IPS-18c (cell line): ENCODE data around the gene TMOD2.
"Not testable (repeated sequence)": the region's sequence is repeated elsewhere in the genome, so short reads cannot be mapped to it uniquely, and the experiment has no call there.

Source experiments
- H3K4me3 ChIP-seq: 2 replicates; pipeline ENCODE4 v1.7.0; 2013; ENCODE audit warnings: low read depth, mild to moderate bottlenecking, low read length, moderate library complexity; ENCODE audit not compliant: insufficient read depth
- H3K9me3 ChIP-seq: one replicate; pipeline ENCODE4 v1.6.1; 2013; ENCODE audit warnings: mild to moderate bottlenecking, low read length, moderate library complexity; ENCODE audit not compliant: control insufficient read depth, insufficient read depth

The TMOD2 gene

DNA sequence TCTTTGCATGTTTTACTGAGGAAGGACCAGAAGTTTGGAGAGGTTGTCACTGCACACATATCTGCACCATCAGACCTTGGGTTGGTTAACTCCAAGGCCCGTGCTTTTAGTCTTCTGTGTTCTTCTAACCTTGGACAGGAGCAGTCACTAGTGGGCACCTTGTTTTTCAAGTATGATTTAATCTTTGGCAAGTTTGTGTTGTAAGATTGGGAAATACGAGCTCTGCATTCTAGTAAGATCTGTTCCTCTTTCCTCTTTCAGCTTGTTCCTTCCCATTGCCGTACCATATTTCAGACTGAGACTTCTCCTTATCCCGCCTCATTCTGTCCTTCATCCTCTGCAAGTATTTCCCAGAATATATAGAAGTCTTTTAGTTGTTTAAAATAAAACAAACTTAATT is 5.1 kb downstream of the TMOD2 start:
- no peak overlapping the region for H3K4me3 ChIP-seq
- peaks cover 4% of the 10 kb centered on the region for H3K9me3 ChIP-seq

DNA sequence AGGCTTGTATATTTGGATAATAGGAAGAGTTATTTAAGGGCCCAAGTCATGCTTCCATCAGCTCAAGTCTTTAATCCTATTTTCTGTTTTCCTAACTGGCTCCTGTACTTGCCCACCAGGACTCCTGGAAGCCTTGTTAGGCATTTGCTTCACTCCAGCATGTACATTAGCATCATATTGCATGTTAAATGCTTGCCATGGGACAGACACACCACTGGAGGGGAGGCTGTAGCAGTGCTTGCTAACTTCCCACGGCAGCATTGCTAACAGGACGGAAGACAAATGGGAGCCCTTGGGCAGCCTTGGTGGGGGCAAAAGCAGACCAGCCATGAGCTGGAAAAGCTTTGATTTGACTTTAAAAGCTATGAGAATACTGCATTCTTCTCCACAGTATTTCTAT is 6.1 kb downstream of the TMOD2 start:
- H3K9me3 ChIP-seq = peaks cover 4% of the 10 kb centered on the region
- H3K4me3 ChIP-seq = no peak overlapping the region

DNA sequence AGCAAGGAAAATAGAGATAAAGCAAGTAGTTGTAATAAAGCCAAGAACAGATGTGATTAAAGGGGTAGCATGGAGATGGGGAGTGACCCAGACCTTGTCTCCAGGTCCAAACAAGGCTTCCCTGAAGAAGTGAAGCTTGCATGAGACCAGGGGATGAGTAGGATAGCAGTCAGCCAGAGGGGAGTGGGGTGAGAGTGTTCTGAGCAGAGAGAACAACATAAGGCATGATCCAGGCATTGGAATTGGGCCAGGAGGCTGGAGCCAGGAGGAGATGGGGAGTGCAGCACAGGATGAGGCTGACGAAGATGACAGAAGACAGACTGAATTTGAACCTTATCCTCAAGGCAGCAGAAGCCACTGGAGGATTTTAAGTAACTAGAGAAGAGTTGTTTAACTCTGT is 7.2 kb downstream of the TMOD2 start:
- no peak overlapping the region for H3K4me3 ChIP-seq
- peaks cover 4% of the 10 kb centered on the region for H3K9me3 ChIP-seq

DNA sequence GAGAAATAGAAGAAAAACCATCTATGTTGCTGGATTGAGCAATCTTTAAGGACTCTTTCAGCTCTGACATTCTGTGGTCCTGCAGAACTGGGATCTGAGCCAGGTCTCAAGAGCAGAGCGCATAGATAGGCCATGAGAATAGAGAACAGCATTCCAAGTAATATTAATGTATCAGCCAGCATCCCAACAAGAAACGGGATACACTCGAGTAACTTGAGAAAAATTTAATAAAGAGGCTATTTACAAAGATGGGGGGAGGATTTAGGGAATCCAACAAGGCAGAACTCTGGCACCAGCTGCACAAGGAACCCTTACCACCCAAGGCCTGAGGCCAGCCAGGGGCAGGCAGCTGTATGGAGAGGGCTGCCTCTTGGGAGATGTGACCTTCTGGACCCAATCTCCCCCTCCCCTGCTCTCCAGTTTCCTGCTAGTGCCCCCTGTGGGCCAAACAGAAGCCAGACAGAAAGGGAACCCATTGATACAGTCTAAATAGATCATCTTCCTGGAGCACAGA is 8.2 kb downstream of the TMOD2 start:
- Histone ChIP-seq H3K4me3 (no peak overlapping the region), H3K9me3 (peaks cover 4% of the 10 kb centered on the region)

DNA sequence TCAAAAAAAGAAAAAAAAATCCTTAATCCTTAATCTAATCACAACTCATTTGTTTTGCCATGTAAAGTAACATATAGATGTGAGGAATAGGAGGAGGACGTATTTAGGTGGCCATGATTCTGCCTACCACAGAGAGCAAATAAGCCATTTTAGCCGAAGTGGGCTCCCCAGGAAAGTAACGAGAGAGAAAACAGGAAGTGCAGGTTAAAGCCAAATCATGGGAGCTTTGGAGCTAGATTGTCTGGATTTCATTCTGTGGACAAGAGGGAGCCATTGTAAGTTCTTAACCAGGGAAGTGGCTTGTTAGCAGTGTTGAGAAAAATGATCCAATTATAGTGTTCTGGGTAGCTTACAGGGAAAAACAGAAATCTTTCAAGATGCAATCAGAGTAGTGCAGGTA is 9.4 kb downstream of the TMOD2 start:
- Histone ChIP-seq H3K4me3 (no peak overlapping the region), H3K9me3 (peaks cover 4% of the 10 kb centered on the region)

DNA sequence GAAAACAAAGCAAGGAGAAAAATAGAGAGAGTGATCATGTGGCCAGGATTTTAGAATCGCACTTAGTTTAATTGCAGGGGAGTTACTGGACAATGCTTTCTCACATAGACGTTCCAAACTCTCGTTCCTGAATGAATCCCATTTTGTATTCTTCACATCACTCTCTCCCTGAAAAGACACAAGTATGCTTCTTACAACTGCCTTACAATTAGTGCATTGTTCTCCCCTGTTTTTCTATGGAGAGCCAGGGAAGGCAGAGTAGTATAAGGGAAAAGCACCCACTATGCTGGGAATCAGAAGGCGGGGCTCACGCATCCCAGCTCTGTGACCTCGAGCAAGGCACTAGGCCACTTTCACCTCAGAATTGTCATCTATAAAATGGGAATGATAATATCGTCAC is 14.4 kb downstream of the TMOD2 start:
- Histone ChIP-seq H3K4me3 (no peak overlapping the region), H3K9me3 (no peaks in the 10 kb centered on the region)

DNA sequence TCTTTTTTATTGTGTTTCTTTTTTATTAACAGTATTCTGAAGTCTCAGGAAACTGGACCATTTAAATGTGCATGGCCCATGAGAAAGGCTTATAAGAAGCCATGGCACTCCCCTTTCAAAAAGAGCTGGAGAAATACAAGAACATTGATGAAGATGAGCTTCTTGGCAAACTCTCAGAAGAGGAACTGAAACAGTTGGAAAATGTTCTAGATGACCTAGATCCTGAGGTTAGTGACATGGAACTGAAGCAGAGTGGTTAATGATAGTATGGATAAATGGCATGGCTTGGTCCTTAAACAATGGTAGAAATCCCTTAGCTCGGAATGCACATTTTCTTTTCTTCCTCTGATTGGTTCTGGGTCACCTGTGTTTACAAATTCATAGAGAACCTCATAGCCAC is 14.9 kb downstream of the TMOD2 start:
- Histone ChIP-seq H3K9me3 (no peaks in the 10 kb centered on the region), H3K4me3 (no peak overlapping the region)

DNA sequence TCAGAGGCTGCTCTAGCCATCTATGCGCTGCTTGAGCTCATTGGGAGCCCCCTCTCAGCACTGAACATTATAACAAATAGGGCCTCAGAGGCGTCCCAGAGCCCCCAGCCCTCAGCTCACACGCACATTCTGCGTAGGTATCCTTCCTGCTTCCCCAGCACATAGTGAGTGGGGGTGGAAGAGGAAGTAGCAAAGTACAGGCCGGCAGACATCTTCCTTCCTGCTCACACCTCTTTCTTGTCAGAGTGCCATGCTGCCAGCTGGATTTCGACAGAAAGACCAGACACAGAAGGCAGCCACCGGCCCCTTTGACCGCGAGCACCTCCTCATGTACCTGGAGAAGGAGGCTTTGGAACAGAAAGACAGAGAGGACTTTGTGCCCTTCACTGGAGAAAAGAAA is 16.6 kb downstream of the TMOD2 start:
- H3K4me3 ChIP-seq = no peak overlapping the region

DNA sequence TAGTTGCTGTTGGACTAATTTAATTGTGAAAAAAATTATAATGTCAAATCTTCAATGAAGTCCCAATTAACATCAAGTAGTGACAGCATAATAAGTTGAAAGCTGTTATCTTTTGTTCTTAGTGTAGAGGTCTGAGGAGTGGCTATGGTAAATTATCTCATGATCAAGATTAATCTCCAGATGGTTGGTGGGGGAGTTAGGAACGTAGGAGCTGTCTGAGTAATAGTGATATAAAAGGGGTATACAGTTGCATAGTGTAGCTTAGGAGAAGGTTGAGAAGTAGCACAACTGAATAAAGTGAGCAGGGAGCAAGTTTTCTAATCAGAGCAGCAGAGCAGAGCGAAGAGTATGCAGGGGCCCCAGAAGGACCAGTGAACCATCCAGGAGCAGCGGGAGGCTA is 19.5 kb downstream of the TMOD2 start:
- H3K9me3 ChIP-seq = no peaks in the 10 kb centered on the region
- no peak overlapping the region for H3K4me3 ChIP-seq

More for the DNA sequence above, 16.6 kb downstream of the TMOD2 start:
- H3K9me3 ChIP-seq = no peaks in the 10 kb centered on the region

DNA sequence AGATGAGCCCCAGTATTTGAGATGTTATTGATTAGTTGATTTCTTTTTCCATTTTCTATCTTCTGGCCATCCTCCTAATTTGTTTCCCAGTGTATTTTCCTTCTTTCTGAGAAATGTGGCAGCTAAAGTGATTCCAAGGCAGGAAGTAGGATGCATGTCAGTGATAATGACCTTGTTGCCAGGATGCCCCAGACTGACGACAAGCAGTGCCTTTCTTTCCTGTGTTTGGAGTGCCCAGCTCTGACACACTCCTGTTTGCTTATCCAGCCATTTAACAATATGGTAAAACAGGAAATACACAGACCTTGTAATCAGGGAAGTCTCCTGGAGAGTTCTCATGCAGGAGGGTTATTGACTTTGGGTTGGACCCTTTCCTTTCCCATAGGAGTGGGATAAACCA is 20.4 kb downstream of the TMOD2 start:
- no peak overlapping the region for H3K4me3 ChIP-seq
- H3K9me3 ChIP-seq = no peaks in the 10 kb centered on the region

DNA sequence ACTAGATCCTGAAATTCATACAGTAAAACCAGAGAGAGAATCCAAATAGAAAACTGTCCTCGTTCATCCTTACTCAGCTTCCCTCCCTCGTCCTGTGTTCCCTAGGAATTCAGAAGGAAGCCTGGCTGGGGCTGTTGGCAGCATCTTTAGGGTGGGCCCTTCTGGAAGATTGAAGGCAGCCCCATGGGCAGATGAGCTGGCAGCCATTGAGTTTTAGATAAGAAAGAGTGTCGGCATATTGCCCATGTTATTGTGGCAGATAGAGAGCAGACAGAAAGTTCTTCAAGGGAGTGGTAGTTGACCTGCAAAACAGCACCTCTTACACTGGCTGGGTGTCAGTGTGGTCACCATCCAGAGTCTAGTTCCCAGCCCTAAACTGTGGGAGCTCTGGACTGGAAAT is 23.5 kb downstream of the TMOD2 start:
- Histone ChIP-seq H3K4me3 (no peak overlapping the region), H3K9me3 (no peaks in the 10 kb centered on the region)

DNA sequence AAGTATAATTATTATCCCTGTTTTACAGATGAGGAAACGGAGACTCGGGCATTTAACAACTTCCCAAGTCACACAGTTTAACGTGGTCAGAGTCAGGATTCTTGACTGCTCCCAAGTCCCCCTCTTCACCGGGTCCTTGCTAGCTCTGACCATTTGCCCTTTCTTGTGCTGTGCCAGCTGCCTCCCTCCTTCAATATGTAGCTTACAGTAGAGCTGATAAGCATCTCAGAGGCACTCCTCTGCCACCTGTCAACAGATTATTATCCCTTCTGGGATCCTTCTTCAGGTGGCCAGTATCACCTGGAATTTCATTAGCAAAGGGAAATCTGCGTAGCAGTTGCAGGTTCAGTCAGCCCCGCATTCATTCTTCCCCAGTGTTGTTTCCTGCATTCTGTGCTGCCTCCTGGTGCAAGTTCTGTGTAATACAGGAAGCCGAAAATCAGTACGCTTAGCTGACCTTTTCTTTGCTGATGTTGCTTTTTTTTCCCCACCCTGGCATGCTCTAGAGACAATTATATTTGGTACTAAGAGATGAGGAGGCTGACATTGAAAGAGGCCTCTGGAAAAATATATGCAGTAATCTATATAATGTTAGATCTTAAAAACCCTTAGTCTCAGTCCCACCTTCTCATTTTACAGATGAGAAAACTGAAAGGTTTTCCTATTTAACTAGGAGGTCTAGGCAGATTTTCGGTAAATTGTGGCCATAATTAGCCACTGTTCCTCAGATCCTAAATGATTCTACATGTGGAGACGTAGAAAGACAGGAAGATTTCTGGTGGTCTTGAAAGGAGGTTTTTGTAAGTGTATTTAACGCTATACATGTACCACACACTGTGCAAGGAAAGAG is 24.8 kb downstream of the TMOD2 start:
- H3K4me3 ChIP-seq = no peak overlapping the region
- H3K9me3 ChIP-seq = no peaks in the 10 kb centered on the region

DNA sequence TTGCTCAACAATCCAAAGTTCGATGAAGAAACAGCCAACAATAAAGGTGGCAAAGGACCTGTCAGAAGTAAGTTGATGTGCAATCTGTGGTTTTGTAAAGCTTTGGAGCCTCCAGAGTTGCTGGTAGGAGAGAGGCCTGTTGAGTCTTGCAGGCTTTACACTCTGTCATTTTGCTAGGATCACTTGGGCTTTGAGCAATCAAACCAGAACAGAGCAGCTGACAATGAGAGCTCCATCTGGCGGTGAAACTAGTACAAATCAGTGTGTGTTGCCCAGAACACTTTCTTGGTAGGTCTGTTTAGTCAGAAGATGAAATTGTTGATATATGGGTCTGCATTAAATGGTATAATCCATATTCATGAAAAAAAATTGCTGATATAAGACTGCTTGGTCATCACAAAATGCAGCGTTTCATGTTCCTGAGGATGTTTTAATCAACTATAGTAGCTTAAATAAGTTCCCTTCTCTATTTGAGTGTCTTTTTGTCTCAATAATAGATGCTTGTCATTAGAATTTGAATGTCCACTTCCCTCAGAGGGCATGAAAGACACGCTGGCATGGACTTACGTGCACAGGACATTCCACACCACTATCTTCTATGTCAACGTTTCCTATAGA is 25.7 kb downstream of the TMOD2 start:
- Histone ChIP-seq H3K4me3 (no peak overlapping the region), H3K9me3 (no peaks in the 10 kb centered on the region)

DNA sequence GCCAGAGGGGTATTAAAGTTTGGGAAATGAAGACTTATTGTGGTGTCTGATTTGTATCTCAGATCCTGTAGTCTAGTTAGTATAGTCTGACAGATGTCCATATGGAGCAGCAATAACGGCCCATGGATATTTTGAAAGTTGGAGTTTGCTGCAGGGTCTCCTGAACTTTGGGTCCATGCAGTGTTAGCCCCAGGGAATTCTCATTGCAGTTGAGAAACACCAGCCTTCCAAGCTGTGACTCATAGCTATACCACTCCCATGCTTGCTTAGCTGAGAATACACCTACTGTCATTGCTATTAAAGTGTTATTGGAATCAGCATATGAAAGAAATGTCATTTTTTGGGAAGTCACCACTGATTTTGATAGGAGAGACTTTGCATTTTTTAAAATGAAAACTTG is 29.2 kb downstream of the TMOD2 start:
- Histone ChIP-seq H3K4me3 (no peak overlapping the region), H3K9me3 (no peaks in the 10 kb centered on the region)

DNA sequence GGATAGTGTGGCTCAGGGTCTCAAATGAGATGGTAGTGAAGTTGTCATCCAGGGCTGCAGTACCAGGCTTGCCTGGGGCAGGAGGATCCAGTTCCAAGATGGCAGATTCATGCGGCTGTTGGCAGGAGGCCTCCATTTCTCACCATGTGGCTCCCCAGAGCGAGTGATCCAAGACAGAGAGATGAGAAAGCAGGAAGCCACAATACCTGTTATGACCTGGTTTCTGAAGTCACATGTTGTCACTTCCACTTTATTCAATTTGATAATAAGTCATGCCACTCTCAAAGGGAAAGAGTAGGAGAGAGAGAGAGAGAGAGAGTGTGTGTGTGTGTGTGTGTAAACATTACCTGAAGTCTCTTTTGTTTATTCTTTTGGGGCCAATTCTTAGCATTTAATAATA is 30.1 kb downstream of the TMOD2 start:
- Histone ChIP-seq H3K9me3 (no peaks in the 10 kb centered on the region), H3K4me3 (no peak overlapping the region)

DNA sequence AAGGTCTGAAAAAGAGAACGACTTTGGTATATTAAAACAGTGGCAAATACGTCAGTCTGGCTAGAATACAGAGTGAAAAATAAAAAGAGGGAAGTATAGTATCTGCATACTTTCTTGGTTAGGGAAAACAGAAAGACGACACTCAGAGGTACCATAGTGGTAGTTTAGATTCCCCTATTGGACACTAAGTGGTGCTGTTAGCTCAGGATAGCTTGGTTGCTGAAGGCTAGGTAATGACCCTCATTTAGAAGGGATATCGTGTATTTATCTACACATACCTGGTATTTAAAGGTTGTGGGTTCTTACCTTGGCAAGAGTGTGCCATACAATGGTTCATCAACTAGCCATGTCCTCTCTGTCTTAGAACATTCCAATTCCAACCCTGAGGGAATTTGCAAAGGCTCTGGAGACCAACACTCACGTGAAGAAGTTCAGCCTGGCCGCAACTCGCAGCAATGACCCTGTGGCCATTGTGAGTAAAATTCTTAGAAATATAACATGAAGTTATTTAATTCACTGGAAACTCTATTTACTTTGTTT is 31.0 kb downstream of the TMOD2 start:
- Histone ChIP-seq H3K4me3 (no peak overlapping the region), H3K9me3 (no peaks in the 10 kb centered on the region)

DNA sequence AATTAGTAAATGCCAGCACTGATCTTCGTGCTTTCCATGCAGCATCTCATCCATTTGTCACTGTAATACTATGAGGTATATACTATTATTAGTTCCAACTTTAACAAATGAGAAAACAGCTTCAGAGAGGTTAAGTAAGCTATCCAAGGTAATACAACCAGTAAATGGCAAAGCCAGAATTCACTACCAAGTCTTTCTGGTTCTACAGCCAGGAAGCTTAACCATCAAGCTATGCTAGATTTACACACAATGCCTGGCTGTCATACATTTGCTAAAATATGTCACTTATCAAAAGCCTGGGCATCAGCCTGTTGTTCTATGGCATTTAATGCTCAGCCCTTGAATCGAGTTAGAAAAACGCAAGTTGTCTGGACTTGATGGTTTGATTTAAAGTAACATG is 32.6 kb downstream of the TMOD2 start:
- Histone ChIP-seq H3K9me3 (no peaks in the 10 kb centered on the region), H3K4me3 (no peak overlapping the region)

DNA sequence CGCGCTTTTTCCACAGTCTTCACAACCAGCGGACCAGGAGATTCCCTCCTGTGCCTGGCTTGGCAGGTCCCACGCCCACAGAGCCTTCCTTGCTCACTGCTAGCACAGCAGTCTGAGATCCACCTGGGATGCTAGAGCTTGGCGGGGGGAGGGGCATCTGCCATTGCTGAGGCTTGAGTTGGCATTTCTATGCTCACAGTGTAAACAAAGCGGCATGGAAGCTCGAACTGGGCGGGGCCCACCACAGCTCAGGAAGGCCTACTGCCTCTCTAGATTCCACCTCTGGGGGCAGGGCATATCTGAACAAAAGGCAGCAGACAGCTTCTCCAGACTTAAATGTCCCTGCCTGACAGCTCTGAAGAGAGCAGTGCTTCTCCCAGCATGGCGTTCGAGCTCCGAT is 35.7 kb downstream of the TMOD2 start:
- not testable (repeated sequence) for H3K4me3 ChIP-seq

More for the DNA sequence above, 35.7 kb downstream of the TMOD2 start:
- not testable (repeated sequence) for H3K9me3 ChIP-seq
